Measurements from ENCODE around the gene FMR1.

FMR1 gene

GRCh38 chrX:147911192-147912022, at the start of gene FMR1:
TSS of gene FMR1 (plus strand) at chrX:147911919. CDS start at chrX:147912180, 261 bp downstream.
- in situ Hi-C loops (cut with MboI; ENCODE audit: low sequenced_read_pairs), result no loop called here

- in situ Hi-C loops (cut with MboI; ENCODE audit: low sequenced_read_pairs), result no loop called here
Observed at GRCh38 chrX:147875866-147876596, 35.7 kb upstream of the FMR1 start.

DNA sequence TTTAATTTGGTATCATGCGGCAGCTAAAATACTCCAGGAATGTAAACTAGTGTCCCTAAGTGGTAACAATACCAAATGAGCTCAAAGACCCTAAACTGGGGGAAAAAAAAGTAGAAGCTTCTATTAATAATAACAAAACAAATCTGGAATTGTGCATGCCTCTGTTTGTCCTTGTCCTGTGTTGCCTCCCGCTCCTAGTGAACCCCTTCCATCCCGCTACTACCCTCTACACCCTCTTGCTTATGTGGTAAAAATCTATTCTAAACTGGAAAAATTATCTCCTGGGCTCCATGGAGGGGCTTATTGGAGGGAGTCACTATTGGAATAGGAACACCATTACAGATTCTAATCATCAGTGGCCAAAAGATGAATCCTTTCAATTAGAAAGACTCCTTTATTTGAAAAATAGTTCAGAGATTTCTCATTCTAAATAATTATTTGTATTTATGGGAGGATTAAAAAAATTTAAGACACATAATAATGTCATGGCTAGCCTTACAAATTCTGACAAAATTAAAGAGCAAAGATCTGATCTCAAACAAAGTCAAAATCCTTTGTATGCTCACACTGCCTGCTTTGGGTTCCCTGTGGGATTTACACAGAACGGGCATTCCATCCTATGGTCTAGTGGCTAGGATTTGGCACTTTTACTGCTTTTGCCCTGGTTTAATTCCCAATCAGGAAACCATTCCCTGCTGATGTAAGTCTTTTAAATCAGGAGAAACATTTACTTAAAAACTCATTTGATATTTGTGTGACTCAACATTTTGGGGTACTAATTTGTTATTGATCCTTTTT, 34.7 kb upstream of the FMR1 start:
- in situ Hi-C loops (cut with MboI; ENCODE audit: low sequenced_read_pairs), result no loop called here

GRCh38 chrX:147877726-147878125, 34.0 kb upstream of the FMR1 start:
- in situ Hi-C loops (cut with MboI; ENCODE audit: low sequenced_read_pairs), result no loop called here

DNA sequence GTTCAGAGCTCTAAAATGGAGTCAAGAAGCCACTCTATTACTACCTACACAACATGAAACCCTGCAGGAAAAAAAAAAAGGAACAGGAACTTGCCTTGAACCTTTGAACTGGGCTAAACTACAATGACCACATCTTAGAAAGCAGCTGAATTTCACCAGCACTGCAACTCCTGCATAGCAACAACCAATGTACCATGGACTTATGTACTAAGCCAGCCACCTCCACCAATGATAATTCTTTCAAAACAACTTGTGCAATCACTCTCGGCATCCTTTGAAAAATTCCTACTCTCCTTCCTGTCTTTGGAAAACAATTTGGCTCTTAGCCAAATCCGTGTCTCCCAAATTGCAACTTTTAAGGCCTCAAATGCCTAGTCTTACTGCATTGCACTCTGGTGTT, 26.8 kb upstream of the FMR1 start:
- in situ Hi-C loops (cut with MboI; ENCODE audit: low sequenced_read_pairs), result no loop called here

- in situ Hi-C loops (cut with MboI; ENCODE audit: low sequenced_read_pairs), result no loop called here
Observed at GRCh38 chrX:147890756-147891155, 21.0 kb upstream of the FMR1 start.

DNA sequence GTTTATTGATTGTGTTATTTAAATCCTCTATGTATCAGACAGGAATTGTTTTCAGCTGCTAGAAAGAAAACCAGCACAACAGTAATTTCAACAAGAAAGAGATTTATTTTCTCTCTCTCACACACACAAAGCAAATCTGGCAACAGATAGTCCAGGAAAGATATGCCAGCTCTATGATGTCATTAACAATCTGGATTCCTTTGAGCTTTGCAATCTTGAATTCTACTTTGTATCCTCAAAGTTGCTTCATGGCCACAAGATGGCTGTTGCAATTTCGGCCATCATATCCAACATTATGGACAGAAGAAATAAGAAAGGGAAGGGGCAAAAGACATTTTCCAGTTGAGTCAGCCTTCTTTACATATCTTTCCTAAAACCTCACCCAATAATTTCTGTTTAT, 19.8 kb upstream of the FMR1 start:
- in situ Hi-C loops (cut with MboI; ENCODE audit: low sequenced_read_pairs), result no loop called here

- in situ Hi-C loops (cut with MboI; ENCODE audit: low sequenced_read_pairs), result no loop called here
Observed at GRCh38 chrX:147893741-147894140, 18.0 kb upstream of the FMR1 start.

DNA sequence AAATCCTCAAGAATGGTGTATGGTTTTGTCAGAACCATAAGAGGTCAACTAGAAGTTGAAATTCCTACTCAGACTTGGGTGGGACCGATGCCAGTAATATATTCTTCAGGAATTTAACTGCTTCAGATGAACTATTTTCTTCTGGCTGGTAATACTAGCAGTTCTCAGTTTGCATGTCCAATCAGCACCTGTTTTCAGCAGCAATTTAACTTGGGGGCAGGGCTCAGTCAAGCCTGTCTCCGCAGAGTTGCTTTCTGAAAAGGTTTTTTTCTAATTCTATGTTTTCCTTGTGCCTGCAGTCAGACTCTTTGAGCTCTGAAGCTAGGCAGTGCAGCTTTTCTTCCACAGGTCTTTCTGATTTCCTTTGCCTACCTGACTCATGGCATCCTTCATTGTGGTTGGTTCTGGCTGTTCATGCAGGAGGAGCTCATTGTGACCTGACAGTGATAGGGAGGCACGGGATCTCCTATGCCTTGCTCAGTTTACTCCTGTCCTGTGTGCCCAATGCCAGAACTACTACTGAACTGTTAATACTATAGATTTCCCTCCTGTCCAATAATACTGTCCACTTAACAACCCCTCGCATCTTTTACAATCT, 17.3 kb upstream of the FMR1 start:
- in situ Hi-C loops (cut with MboI; ENCODE audit: low sequenced_read_pairs), result no loop called here

DNA sequence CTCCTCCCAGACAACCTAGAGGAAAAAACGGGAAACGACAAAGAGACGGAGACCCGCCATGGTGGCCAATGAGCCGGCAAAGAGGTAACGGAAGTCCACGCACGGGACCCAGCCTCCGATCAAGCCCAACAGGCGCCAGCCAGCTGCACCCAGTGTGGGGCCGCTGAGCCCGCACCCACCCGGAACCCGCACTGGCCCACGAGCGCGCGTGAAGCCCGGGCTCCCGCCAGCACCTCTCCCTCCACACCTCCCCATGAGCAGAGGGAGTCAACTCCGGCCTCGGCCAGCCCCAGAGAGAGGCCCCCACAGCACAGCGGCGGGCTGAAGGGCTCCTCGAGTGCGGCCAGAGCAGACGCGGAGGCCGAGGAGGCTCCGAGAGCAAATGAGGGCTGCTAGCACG, 14.6 kb upstream of the FMR1 start:
- in situ Hi-C loops (cut with MboI; ENCODE audit: low sequenced_read_pairs), result no loop called here

- in situ Hi-C loops (cut with MboI; ENCODE audit: low sequenced_read_pairs), result no loop called here
Observed at GRCh38 chrX:147898951-147899350, 12.8 kb upstream of the FMR1 start.

GRCh38 chrX:147899379-147900114, 12.2 kb upstream of the FMR1 start:
- in situ Hi-C loops (cut with MboI; ENCODE audit: low sequenced_read_pairs), result no loop called here

- in situ Hi-C loops (cut with MboI; ENCODE audit: low sequenced_read_pairs), result no loop called here
Observed at GRCh38 chrX:147900349-147900748, 11.4 kb upstream of the FMR1 start.

DNA sequence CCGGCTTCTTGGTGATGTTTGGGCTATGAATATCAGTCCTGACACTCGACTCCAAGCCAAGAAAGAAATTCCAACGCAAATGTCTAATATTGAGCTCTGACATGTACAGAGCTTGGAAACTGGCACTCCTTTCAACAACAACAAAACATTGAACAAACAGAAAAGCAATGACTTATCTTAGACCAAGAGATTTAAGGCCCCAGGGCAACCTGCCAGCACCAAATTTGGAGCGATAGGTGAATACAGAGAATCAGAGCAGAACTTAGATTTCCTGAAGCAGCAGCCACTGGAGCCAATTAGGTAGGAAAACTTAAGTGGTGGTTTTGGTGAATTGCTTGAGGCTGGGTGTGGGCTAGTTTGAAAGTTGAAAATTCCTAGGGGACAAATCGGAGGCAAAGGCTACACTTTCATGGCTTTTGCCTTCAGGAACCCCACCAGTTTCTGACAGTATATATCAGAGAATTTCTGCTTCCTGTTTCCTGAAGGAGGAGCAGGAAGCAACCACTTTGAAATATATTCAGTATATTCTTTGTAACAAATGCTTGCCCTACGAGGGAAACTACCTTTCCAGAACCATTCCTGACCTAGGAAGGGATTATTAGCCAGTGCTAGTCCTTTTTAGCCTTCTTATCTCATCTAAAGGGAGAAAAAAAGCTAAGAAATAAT, 10.1 kb upstream of the FMR1 start:
- in situ Hi-C loops (cut with MboI; ENCODE audit: low sequenced_read_pairs), result no loop called here

DNA sequence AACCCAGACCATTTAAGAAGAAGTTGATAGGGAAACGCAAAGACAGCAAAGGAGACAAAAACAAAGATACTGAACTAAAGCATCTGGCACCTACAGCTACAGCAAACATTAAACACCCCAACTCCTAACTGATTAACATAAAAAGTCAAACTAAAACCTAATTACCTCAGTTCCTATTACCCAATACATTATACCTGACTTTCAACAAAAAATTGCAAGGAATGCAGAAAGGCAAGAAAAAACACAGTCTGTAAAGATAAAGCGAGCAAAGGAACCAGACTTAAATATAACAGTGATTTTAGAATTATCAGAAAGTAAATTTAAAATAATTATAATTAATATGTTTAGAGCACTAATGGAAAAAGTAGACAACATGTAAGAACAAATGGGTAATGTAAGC, 9.4 kb upstream of the FMR1 start:
- in situ Hi-C loops (cut with MboI; ENCODE audit: low sequenced_read_pairs), result no loop called here

GRCh38 chrX:147908106-147908505, 3.6 kb upstream of the FMR1 start:
- in situ Hi-C loops (cut with MboI; ENCODE audit: low sequenced_read_pairs), result no loop called here

GRCh38 chrX:147910607-147911006, 1.1 kb upstream of the FMR1 start:
- in situ Hi-C loops (cut with MboI; ENCODE audit: low sequenced_read_pairs), result no loop called here

- in situ Hi-C loops (cut with MboI; ENCODE audit: low sequenced_read_pairs), result no loop called here
Observed at GRCh38 chrX:147912093-147912801, 528 bp downstream of the FMR1 start.

- in situ Hi-C loops (cut with MboI; ENCODE audit: low sequenced_read_pairs), result no loop called here
Observed at GRCh38 chrX:147913570-147913969, 1.9 kb downstream of the FMR1 start.
